Measurements from ENCODE around the gene ACTN1.

The ACTN1 gene

GRCh38 chr14:68924186-68925158, 54.6 kb downstream of the ACTN1 start:
- peak overlapping the region; percentile 1; the same call in 1 of the 2 replicates for H3K4me2 ChIP-seq
- no peaks in the 10 kb centered on the region for H3K27me3 ChIP-seq
- H3K36me3 ChIP-seq: peaks cover 70% of the 10 kb centered on the region
- no peak for TF ChIP-seq Cebpa-rat (IDR thresholded peaks at IDR 0.05)
- no peak overlapping the region for H3K4me3 ChIP-seq
- H3K27ac ChIP-seq: no peak overlapping the region; the same call in 1 of the 2 replicates
- H4K20me1 ChIP-seq: peaks cover 9% of the 10 kb centered on the region
- no peak overlapping the region for H3K9ac ChIP-seq
- peaks cover 22% of the 10 kb centered on the region for H3K9me3 ChIP-seq
- peaks cover 34% of the 10 kb centered on the region for H3K4me1 ChIP-seq

- Histone ChIP-seq H3K4me2 (0 out of 2 replicates have a peak overlapping the region, but pooled peaks have one; percentile 1), H3K36me3 (peaks cover 86% of the 10 kb centered on the region), H3K9ac (no peak overlapping the region)
Observed at GRCh38 chr14:68922886-68923285, 56.2 kb downstream of the ACTN1 start.

GRCh38 chr14:68922201-68922621, 56.9 kb downstream of the ACTN1 start:
- Histone ChIP-seq H3K27ac (no peak overlapping the region), H3K27me3 (no peaks in the 10 kb centered on the region), H3K9me3 (peaks cover 22% of the 10 kb centered on the region), H3K36me3 (peaks cover 89% of the 10 kb centered on the region), H4K20me1 (0 out of 2 replicates have a peak, but pooled peaks cover 2% of the 10 kb centered on the region), H3K4me1 (peaks cover 29% of the 10 kb centered on the region), H3K4me3 (no peak overlapping the region), H3K4me2 (no peak overlapping the region), H3K9ac (no peak overlapping the region)
- no peak for TF ChIP-seq Cebpa-rat (IDR thresholded peaks at IDR 0.05)

More at GRCh38 chr14:68922886-68923285, 56.2 kb downstream of the ACTN1 start:
- Histone ChIP-seq H3K27ac (no peak overlapping the region), H3K27me3 (no peaks in the 10 kb centered on the region), H3K4me1 (peaks cover 26% of the 10 kb centered on the region), H3K4me3 (no peak overlapping the region), H3K9me3 (peaks cover 22% of the 10 kb centered on the region), H4K20me1 (no peaks in the 10 kb centered on the region)
- no peak for TF ChIP-seq Cebpa-rat (IDR thresholded peaks at IDR 0.05)

GRCh38 chr14:68921666-68922065, 57.4 kb downstream of the ACTN1 start:
- Histone ChIP-seq H4K20me1 (peaks cover 8% of the 10 kb centered on the region; the same call in 1 of the 2 replicates), H3K4me3 (no peak overlapping the region), H3K4me1 (peaks cover 35% of the 10 kb centered on the region), H3K9me3 (peaks cover 19% of the 10 kb centered on the region), H3K9ac (no peak overlapping the region), H3K27ac (no peak overlapping the region), H3K27me3 (no peaks in the 10 kb centered on the region), H3K36me3 (peaks cover 93% of the 10 kb centered on the region), H3K4me2 (no peak overlapping the region)
- no peak for TF ChIP-seq Cebpa-rat (IDR thresholded peaks at IDR 0.05)

- no peak for TF ChIP-seq Cebpa-rat (IDR thresholded peaks at IDR 0.05)
- no peak overlapping the region for H3K4me3 ChIP-seq
- no peak overlapping the region for H3K27ac ChIP-seq
- H3K4me2 ChIP-seq: no peak overlapping the region
- H4K20me1 ChIP-seq: peaks cover 14% of the 10 kb centered on the region; the same call in 1 of the 2 replicates
- peaks cover 89% of the 10 kb centered on the region for H3K36me3 ChIP-seq
- H3K27me3 ChIP-seq: no peaks in the 10 kb centered on the region
- peaks cover 41% of the 10 kb centered on the region for H3K4me1 ChIP-seq
- peaks cover 13% of the 10 kb centered on the region for H3K9me3 ChIP-seq
- H3K9ac ChIP-seq: no peak overlapping the region
Observed at GRCh38 chr14:68921049-68921448, 58.1 kb downstream of the ACTN1 start.

- no peak overlapping the region for H3K4me3 ChIP-seq
- peaks cover 48% of the 10 kb centered on the region for H3K4me1 ChIP-seq
- TF ChIP-seq Cebpa-rat (IDR thresholded peaks at IDR 0.05): no peak
- no peak overlapping the region for H3K9ac ChIP-seq
- H3K9me3 ChIP-seq: peaks cover 10% of the 10 kb centered on the region
- no peak overlapping the region for H3K27ac ChIP-seq
- no peaks in the 10 kb centered on the region for H3K27me3 ChIP-seq
- peaks cover 80% of the 10 kb centered on the region for H3K36me3 ChIP-seq
- H3K4me2 ChIP-seq: no peak overlapping the region
- H4K20me1 ChIP-seq: peaks cover 16% of the 10 kb centered on the region; the same call in 1 of the 2 replicates
Observed at GRCh38 chr14:68919129-68919927, 59.8 kb downstream of the ACTN1 start.

- Histone ChIP-seq H4K20me1 (peaks cover 18% of the 10 kb centered on the region; the same call in 1 of the 2 replicates), H3K4me1 (peaks cover 41% of the 10 kb centered on the region), H3K4me2 (no peak overlapping the region), H3K4me3 (no peak overlapping the region), H3K9me3 (peaks cover 10% of the 10 kb centered on the region), H3K36me3 (peaks cover 78% of the 10 kb centered on the region), H3K27me3 (no peaks in the 10 kb centered on the region), H3K27ac (no peak overlapping the region), H3K9ac (no peak overlapping the region)
- TF ChIP-seq Cebpa-rat (IDR thresholded peaks at IDR 0.05): no peak
Observed at GRCh38 chr14:68918612-68919011, 60.5 kb downstream of the ACTN1 start.

GRCh38 chr14:68916358-68916941, 62.7 kb downstream of the ACTN1 start:
- TF ChIP-seq Cebpa-rat (IDR thresholded peaks at IDR 0.05): no peak
- H3K4me3 ChIP-seq: no peak overlapping the region
- H3K36me3 ChIP-seq: peaks cover 70% of the 10 kb centered on the region
- H3K4me1 ChIP-seq: peaks cover 35% of the 10 kb centered on the region
- H4K20me1 ChIP-seq: peaks cover 35% of the 10 kb centered on the region
- H3K4me2 ChIP-seq: peak overlapping the region; percentile 68
- no peak overlapping the region; the same call in 1 of the 2 replicates for H3K9ac ChIP-seq
- H3K27ac ChIP-seq: peak overlapping the region; percentile 14; the same call in 1 of the 2 replicates
- H3K9me3 ChIP-seq: peaks cover 10% of the 10 kb centered on the region
- H3K27me3 ChIP-seq: no peaks in the 10 kb centered on the region

GRCh38 chr14:68913516-68913915, 65.6 kb downstream of the ACTN1 start:
- H4K20me1 ChIP-seq: peaks cover 35% of the 10 kb centered on the region
- H3K9me3 ChIP-seq: peaks cover 10% of the 10 kb centered on the region
- H3K4me1 ChIP-seq: peaks cover 36% of the 10 kb centered on the region
- H3K36me3 ChIP-seq: peaks cover 69% of the 10 kb centered on the region
- H3K27ac ChIP-seq: no peak overlapping the region
- no peak overlapping the region for H3K4me3 ChIP-seq
- no peak overlapping the region for H3K9ac ChIP-seq
- no peak for TF ChIP-seq Cebpa-rat (IDR thresholded peaks at IDR 0.05)
- no peak overlapping the region for H3K4me2 ChIP-seq
- H3K27me3 ChIP-seq: no peaks in the 10 kb centered on the region
